GM21528 (cell line): Measurements from ENCODE around the gene GRID1.

Source experiments
- ATAC-seq: cut with Tn5 transposase; IDR thresholded peaks from one replicate; pipeline ENCODE4 v1.9.1; 2021; ENCODE audit warnings: mild to moderate bottlenecking, moderate library complexity; ENCODE audit not compliant: unreplicated experiment, low FRiP score

GRID1 gene

DNA sequence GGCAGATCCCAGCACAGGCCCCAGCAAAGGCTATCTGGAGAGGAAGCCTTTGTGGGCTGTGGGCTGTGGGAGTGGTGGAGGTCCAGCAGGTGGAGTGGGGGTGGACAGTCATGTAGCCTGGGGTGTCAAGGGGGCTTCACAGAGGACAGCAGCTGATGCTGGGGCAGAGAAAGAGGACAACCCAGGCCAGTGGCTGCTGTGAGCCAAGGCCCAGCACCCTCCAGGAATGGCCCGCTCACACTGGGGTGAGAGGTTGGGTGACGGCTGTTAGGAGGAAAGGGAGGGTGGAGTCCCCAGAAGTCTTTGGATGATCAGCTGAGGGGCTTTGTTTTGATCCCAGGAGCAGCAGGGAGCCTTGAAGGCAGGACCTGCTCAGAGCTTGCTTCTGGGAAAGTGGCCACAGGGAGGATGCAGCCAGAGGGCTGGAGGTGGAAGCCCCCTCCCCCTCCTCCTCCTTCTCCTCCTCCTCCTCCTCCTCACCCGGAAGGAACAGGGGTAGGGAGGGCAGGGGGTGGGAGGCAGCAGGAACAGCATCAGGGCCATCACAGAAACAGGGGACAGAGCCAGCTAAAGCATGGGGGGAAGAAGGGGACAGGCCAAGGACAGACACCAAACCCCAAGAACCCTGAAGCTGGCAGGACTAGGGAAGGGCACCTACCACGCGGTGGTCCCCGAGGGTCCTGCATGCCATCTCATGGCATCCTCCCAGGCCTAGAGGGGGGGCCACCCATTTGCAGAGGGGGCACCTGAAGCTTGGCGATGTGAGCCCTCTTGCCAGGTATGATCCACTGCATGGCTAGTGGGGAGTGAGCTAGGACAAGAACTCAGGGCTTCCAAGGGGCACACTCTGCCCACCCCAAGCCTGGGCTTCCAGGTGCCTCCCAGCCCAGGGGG is 144.9 kb downstream of the GRID1 start:
- ATAC-seq: no peak

DNA sequence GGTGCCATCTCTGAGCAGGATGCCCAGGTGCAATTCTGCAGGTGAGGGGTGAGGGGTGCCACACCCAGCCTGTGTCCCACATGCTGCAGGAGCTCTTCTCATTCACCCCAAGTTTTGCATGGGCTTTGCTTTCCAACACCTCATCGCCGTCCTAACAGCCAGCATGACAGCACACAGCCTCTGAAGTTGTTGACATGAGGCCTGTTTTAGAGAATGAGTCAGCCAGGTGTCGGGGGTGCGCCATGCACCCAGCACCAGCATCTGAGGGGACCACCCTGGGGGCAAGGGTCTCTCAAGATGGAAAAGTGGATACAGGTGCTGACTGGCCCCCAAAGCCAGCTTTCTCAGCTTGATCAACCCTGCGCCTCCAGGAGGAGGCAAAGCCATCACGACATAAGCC is 146.0 kb downstream of the GRID1 start:
- ATAC-seq: no peak

DNA sequence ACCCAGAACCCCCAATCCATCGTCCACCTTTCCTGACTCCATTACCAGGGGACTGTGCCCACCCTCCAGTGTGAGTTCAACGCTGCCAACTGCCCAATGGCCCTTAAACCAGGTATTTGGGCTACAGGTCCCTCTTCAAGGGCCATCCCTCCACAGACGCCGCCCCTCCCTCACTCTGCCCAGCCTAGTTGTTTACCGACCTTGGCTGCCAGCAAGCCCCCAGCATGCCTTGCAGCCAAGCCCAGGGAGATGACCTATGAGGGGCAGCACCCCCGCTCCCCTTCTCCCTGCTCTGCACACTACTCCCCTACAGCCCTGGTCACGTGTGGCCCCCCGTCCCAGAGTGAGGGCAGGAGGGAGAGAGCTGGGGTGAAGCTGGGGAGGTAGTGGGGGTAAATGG is 147.3 kb downstream of the GRID1 start:
- no peak for ATAC-seq

DNA sequence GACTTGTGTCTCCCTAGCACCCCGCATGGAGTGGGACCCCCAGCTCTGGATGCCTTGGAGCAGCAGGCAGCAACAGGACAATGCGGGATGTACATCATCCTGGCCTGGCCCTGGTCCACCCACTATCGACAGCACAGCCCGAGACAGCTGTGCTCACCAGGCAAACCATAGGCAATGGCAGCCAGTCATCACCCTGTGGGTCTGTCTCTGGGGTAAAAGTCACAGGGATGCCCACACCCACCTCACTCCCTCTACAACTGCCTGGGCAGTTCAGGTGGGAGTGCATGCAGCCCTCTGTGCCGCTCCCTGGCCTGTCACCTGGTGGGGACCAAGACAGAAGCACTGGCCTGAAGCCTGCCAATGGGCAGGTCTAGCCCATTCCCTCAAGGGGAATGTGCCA is 147.8 kb downstream of the GRID1 start:
- no peak for ATAC-seq

DNA sequence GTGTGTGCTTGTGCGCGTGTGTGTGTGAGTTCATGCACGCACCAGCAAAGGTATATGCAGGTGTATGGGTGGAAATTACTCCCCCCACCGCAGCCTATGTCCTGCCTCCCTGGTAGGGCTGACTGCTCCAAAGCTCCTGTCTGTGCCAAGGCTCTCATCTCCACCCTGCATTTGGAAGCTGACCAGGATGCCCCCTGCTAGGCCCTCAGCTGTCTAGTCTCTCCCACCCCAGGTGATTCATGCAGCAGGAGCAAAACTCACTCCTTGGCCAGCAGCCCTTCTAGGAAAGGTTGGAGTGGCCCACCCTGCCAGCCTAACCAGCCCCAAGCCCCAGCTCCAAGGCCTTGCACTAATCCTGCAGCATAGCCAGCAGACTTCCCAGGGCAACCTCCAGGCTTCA is 148.4 kb downstream of the GRID1 start:
- ATAC-seq: no peak

DNA sequence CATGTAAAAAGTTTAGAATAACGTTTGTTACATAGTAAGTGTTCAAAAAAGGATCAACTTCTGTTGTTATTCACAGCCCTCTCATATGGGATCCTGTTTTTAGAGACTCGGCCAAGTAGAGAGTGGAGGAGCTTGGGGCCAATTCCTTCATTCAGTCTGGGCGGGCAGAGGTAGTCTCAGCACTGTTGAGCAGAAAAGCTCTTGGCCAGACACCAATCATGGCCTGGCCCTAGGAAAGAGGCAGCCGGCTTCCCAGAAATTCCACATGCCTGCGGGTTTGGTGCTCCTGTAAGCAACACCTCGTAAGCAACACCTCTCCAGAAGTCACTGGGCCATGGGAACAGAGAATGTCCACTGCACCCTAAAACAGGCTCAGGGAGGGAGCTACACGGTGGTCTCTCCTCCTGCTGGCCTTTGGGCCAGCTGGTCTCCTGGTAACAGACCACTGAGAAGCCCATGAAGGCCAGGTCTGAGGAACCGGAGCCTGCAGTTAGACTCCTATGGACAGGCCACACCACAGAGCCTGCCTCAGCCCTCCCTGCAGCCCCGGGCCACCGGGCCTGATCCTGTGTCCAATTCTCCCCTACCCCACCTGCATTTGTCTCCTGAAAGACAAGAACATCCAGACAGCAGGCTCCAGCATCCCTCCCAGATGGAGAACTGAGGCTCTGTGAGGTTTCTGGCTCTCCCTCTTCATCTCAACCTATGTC is 149.1 kb downstream of the GRID1 start:
- no peak for ATAC-seq

DNA sequence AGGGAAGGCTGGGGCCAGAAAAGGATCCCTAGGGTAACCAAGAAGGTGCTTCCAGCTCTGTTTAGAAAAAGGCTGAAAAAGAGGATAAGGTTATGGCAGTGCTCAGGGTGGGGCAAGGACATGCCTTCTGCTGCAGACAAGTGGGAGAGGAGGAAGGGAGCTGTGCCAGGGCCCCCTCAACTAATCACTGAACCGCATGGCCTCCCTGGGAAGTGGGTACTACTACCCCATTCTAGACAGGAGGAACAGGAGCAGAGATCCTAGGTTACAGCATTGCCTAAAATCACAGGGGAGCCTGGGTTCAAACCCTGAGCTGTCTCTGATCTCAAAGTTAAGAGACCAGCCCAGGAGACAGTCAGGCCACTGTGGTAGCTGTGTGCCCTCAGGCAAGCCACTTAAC is 149.7 kb downstream of the GRID1 start:
- no peak for ATAC-seq

DNA sequence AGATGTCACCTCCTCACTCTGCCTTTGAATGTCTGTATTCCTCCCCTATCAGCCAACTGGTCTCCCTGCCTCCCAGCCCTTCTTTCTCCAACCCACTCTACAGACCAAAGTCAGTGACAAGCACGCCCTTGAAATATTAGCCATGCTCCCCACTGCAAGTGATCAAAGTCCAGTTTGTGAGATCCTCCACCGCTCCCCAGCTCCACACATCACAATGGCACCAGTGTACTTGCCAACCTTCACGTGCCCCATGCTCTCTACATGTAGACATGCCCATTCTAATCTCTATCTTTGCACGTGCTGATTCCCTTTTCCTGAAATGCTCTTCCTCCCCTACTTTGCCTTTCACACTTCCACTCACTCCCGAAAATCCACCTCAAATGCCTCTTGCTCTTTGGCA is 150.9 kb downstream of the GRID1 start:
- no peak for ATAC-seq

DNA sequence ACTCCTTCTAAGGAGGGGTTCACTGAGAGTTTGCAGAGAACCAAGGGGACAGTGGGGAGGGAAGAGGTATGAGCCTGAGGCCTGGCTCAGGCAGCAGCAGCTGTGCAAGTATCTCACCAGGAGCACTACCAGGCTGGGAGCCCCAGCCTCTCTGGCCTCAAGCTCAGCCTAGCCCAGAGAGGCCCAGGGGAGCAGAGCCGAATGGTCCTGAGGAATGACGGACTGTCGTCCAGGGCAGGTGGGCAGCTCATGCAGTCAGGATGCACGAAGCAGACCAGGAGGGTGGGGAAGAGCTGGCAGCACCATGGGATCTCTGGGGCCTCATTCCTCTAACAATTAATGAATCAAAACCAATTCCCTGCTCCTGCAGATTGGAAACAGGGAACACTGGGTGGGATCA is 151.5 kb downstream of the GRID1 start:
- no peak for ATAC-seq

DNA sequence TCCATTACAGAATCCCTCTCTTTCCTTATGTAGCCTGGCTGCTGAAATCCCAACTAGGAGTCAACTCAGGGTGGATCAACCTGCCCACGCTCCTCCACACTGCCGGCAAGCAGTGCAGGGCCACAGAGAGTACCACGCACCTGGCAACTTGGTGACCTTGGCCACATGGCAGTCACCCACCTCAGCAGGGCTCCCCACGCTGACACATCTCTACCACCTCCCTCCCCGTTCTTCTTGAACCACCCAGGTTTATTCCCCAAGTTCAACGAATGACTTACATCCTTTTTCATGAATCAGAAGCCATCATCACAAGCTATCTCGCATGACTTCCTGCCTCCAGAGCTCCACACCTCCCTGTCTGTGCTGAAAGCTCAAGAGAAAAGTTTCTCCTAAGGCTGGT is 153.4 kb downstream of the GRID1 start:
- ATAC-seq: no peak

DNA sequence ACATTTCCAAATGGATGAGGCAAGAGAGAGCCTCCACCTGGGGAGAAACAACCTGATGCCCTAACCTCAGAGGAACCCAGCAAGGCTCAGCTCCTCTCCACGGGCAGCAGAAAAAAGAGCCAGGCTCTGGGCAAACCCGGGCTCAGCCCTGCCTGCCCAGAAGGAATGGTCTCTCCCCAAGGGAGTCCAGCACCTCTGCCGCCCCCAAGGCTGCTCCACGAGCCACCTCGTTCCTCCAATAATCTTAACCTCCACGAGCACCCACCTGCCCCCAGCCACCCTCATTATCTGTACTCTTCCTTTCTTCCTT is 154.2 kb downstream of the GRID1 start:
- ATAC-seq: no peak

DNA sequence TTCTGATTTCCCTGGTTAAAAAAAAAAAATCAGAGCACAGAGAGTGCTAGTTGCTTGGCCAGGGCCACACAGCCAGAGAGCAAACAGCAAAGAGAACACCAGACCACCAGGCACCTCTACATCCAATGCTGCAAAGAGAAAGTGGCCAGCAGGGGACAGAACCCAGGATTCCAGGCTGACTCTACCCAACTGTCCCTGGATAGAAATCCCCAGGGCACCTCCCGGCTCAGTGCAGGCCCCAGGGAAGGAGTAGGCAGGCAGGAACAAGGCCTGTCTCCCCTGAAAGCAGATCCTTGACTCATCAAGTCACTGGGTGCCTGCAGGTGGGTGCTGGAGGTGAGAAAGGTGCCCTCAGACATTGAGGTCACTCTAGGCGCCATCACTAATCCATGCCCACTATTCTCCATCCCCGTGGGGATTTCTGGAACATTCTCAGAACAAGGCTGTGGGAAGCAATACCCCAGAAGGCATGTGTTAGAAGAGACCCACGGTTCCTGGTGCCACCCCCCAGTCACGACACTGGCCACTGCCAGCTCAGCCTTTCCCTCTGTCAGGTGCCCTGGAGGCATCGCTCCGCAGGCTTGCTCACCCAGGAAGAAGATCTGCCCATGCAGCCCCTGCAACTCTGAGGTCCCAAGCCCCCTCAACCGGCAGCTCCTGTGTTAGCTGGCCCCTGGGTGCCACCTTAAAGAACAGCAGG is 154.8 kb downstream of the GRID1 start:
- no peak for ATAC-seq

DNA sequence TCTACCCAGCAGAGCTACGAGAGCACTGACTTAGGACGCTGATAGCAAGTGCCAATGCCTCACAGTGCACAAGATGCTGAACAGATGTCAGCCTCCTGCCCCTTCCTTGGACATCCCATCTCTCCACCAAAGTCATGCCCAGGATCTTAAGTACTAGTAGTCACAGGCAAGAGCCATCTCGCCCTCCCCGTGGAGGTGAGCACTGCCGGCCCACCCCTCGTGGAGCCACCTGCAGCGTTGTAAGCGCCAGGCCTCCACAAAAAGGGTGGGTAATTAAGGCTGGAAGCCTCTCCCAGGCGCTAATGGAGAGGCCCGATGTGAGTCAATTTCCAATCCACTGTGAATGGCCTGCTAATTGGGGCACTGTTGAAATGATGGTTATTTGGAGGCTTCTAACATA is 156.2 kb downstream of the GRID1 start:
- no peak for ATAC-seq

DNA sequence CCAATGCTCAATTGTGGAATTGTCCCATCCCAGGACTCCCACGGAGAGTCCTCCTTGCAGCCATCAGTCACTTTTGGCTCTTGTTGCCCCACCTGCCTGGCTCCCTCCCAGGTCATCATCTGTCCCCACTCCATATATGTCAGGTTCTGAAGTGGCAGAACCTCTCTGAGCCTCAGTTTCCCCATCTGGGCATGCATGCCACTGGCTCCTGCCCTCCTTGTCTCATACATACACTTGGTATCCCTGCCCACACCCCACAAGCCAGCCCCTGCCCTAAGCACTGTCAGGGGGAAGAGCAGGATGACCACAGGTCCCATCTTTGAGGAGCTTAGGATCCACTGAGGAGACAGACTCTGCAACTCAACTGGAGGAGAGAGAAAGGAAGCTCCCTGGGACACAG is 156.9 kb downstream of the GRID1 start:
- ATAC-seq: no peak

DNA sequence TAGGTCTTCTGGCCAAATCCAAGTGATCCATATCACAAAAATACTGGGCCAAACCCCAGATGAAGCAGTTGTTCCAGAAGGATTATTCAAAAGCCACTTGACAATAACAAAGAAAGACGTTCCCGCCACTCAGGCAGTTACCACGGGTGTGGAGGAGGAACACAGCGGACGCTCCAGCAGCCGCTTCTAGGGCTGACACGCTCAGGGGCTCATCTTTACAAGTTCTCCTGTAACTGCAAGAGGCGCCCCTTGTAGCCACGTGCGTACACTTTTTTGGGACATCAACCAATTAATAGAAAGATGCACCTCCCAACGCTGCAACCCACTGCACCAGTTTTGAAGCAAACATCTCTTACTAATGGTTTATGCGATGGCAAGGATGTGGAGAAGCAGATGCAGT is 159.4 kb downstream of the GRID1 start:
- ATAC-seq: no peak

DNA sequence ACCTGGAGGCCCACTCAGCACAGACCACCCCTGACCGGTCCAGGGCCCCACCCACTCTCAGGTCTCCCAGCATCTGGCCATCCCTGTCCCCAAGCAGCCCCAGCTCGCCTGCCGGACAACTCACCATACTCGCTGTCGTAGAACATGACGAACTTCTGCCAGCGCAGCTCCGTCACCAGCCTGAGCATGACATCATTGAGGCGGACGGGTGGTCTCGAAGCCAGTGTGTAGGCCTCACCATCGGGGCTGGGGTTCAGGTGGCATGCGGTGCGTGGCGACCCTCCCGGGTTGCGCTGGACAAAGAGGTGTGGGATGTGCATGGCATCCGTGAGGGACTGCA is 160.4 kb downstream of the GRID1 start:
- ATAC-seq: no peak

DNA sequence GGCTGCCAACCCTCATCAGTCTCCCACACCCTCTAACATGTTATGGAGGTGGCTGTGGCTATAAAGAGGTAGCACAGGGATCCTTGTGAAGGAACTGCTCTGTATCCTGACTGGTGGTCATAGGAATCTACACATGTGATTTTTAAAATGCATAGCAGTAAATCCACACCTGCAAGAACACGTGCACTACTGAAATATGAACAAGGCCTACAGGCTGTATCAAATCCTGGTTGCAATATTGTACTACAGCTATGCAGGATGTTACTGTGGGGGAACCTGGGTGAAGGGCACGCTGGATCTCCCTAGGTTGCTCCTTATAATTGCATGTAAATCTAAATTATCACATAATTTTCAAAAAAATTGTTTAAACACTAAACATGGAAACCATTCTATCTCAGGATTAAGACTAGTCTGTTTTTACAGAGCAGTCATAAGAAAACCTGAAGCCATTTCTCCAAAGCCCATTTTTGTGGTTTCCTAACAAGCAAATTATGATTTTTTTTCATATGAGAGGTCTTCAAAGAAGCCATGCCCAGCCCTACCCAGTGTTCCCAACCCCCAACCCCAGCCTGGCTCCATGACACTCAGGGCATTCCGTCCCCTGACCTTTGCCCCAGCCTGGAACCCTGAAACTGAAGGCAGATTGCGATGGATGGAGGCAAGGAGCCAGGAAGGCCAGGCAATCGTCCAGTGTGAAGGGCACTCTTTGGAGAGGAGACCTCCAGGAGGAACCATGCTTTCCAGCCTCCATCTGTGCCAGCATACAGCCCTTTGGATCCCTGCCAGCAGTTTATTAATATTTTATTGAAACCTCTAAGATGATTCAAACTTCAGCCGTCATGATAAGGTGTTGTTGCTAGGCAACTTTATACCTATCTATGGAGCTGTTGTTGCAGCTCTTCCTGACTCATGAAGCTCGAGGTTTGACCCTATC is 161.0 kb downstream of the GRID1 start:
- no peak for ATAC-seq

DNA sequence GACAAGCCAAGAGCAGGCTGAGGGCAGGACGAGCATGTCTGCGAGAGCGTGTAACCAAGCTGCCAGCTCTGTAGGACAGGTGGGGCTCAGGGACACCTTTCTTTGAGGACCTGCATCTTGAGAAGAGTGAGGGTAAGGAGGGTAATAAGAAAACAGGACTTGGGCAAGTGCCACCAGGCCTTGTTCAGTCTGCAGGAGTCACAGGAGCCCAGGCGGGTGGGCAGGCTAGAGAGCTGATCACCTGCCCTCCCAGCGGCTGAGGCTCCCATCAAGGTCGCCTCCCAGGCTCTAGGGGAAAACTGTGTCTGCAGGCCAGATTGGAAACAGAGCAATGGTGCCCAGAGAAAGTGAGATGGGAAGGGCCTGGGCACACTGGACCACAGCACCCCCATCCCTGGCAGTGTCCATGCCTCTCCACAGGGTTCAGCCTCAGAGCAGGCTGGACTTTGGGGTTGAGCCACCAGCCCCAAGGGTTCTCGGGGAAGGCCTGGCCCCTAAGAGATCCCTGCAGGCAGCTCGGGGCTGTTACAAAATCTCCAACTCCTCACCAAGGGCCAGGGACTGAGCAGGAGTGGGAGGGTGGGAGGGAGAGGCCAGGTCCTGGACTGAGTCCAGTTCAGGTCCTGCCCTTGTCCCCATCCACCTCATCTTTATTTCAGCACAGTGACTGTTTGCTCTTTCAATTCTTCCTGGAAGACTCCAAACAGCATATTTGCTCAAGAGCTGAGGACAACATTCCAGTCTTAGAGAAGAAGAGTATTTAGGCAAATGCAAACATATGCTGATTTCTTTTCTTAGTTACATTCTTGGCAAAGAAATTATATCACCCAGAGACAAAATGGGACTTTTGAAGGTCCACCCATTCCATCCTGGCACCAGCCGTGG is 161.9 kb downstream of the GRID1 start:
- no peak for ATAC-seq

DNA sequence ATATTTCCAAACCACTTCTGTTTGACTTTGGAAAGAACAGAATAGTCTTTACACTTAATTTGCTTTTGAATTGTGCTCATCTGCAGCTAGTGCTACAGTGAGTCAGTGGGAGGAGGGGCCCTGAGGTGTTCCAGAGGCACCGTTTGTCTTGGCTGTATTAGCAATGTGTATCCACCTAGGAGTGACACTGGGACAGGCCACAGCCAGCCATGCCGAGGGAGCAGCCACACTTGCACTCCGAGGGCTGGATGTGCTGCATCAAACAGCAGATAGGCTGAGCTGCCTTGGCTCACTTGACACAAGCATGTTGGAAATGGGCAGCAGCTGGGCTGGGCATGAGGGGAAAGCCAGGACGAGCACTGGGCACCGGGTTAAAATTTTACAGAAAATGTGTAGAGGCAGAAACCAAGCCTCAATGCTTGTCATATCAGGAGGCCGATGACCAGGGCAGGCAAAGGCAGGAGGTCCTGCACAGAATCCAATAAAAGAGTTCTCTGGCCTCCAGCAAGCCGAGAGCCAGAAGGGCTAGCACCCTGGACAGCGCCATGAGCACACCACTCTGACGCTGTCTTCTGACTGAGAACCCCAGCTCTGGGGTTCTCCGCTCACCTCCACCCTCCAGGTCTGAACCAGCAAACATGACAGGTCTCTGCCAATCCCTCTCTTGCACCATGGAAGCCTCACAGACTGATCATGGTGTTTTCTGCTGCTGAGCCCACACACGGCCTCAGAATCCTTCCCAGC is 163.3 kb downstream of the GRID1 start:
- ATAC-seq: no peak
